Stimulated activated CD4-positive, alpha-beta T cell treated with anti-CD3 and anti-CD28 coated beads, Interleukin-12 subunit alpha, Interleukin-12 subunit beta, amount 100 ng/mL, for 4 hours (primary cell): ENCODE results near the gene WNT2B.

Experiments used
- DNase-seq: peaks from one replicate; pipeline ENCODE4 v3.0.0-alpha.2; 2020

WNT2B gene

GRCh38 chr1:112505400-112505785, 3.4 kb upstream of the WNT2B start:
- no peak for DNase-seq

- no peak for DNase-seq
These were observed 2.9 kb upstream of the WNT2B start for GRCh38 chr1:112505878-112506277.

- DNase-seq: no peak
These were observed 2.5 kb upstream of the WNT2B start for GRCh38 chr1:112506306-112506705.

GRCh38 chr1:112506731-112507130, 2.0 kb upstream of the WNT2B start:
- no peak for DNase-seq

GRCh38 chr1:112507336-112507735, 1.4 kb upstream of the WNT2B start:
- no peak for DNase-seq

- DNase-seq: peak; percentile 22
These were observed 866 bp upstream of the WNT2B start for GRCh38 chr1:112507921-112508277.

GRCh38 chr1:112509005-112509659, 367 bp downstream of the WNT2B start:
- DNase-seq: peak; percentile 17

- DNase-seq: no peak
These were observed 954 bp downstream of the WNT2B start for GRCh38 chr1:112509660-112510178.

- no peak for DNase-seq
These were observed 1.6 kb downstream of the WNT2B start for GRCh38 chr1:112510340-112510739.

- DNase-seq: no peak
These were observed 3.1 kb downstream of the WNT2B start for GRCh38 chr1:112511897-112512296.

- DNase-seq: no peak
These were observed 4.5 kb downstream of the WNT2B start for GRCh38 chr1:112513112-112513870.

- no peak for DNase-seq
These were observed 6.1 kb downstream of the WNT2B start for GRCh38 chr1:112514901-112515300.

GRCh38 chr1:112515311-112516009, 6.7 kb downstream of the WNT2B start:
- no peak for DNase-seq

GRCh38 chr1:112516141-112516540, 7.4 kb downstream of the WNT2B start:
- DNase-seq: no peak

GRCh38 chr1:112517231-112517630, 8.5 kb downstream of the WNT2B start:
- no peak for DNase-seq

- DNase-seq: no peak
These were observed 8.9 kb downstream of the WNT2B start for GRCh38 chr1:112517646-112518045.

GRCh38 chr1:112518186-112518585, 9.4 kb downstream of the WNT2B start:
- DNase-seq: no peak

GRCh38 chr1:112520166-112520565, 11.4 kb downstream of the WNT2B start:
- DNase-seq: no peak

- DNase-seq: no peak
These were observed 13.9 kb downstream of the WNT2B start for GRCh38 chr1:112522621-112523020.

GRCh38 chr1:112524251-112524650, 15.5 kb downstream of the WNT2B start:
- DNase-seq: no peak

GRCh38 chr1:112524986-112525385, 16.2 kb downstream of the WNT2B start:
- no peak for DNase-seq

- DNase-seq: no peak
These were observed 18.7 kb downstream of the WNT2B start for GRCh38 chr1:112527266-112528010.

GRCh38 chr1:112528076-112528475, 19.3 kb downstream of the WNT2B start:
- DNase-seq: no peak
